ENCODE results near the gene FEZF2. TPM values are rescaled to one million over a fixed set of nuclear protein-coding genes. Genes with fewer than 3 reads are reported as not detected.

The FEZF2 gene
- total and polyA plus RNA-seq, 2 of the 13 experiments (the other 11 are each of a cell fraction or from before 2014, with no cell fraction given), result not detected

GRCh38 chr3:62392626-62393292 lies 19.4 kb upstream of the FEZF2 start (continued):
- TF ChIP-seq, protein P1, sequence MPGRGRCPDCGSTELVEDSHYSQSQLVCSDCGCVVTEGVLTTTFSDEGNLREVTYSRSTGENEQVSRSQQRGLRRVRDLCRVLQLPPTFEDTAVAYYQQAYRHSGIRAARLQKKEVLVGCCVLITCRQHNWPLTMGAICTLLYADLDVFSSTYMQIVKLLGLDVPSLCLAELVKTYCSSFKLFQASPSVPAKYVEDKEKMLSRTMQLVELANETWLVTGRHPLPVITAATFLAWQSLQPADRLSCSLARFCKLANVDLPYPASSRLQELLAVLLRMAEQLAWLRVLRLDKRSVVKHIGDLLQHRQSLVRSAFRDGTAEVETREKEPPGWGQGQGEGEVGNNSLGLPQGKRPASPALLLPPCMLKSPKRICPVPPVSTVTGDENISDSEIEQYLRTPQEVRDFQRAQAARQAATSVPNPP (CRISPR knock-in tag; IDR thresholded peaks at IDR 0.05), result no peak
- TF ChIP-seq RAD21 (CRISPR knock-in tag; IDR thresholded peaks at IDR 0.05), result no peak

DNA sequence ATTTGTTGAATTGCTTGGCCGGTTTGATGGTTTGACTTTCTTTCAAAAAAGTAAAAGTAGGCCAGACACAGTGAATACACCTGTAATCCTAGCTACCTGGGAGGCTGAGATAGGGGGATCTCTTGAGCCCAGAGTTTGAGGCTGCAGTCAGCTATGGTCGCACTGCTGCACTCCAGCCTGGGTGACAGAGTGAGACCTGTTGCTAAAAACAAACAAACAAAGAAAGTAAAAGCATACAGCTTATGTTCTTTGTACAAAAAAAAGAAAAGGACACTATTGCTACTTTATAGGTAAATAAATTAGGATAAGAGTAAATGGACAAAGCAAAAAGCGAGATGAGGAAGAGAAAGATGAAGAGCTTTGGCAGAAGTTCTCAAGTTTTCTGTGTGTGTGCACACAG lies 13.9 kb upstream of the FEZF2 start:
- H3K79me2 ChIP-seq (ENCODE audit: insufficient read depth, low read length), result no peaks in the 10 kb centered on the region
- no peak overlapping the region for H3K27ac ChIP-seq (ENCODE audit: extremely low read length, insufficient read depth, low read length)
- 8% methylated on average over 3 of the region's 3 CpGs for WGBS (ENCODE audit: low lambda C conversion rate)
- no peaks in the 10 kb centered on the region for H3K36me3 ChIP-seq (replicated peaks in 1 of 2; ENCODE audit: control insufficient read depth in 1 of 2, insufficient read depth in 2 of 2, low read length in 2 of 2)
- DNase-seq (ENCODE audit: low spot score) (no peak), FAIRE-seq (no peak), ATAC-seq (no peak)
- H3K27me3 ChIP-seq (ENCODE audit: control insufficient read depth in 1 of 2, insufficient read depth in 2 of 2, low read length in 2 of 2), result peaks cover 0 to 14% of the 10 kb centered on the region in 2 experiments; a peak in 2 of 5 replicates
- no peaks in the 10 kb centered on the region for H3K4me1 ChIP-seq (ENCODE audit: insufficient read depth, low read length)
- no peak overlapping the region for H3K4me3 ChIP-seq (replicated peaks in 1 of 3; ENCODE audit: insufficient read depth in 1 of 3, low read depth in 2 of 3, low read length in 3 of 3)
- H3K9me3 ChIP-seq (ENCODE audit: low read length), result no peaks in the 10 kb centered on the region
- no peaks in the 10 kb centered on the region for H4K20me1 ChIP-seq (ENCODE audit: insufficient read depth, low read length)
- no peak overlapping the region for H2AFZ ChIP-seq (ENCODE audit: low read length)
- POLR2A ChIA-PET, result no interaction called here
- no peak overlapping the region for H3K4me2 ChIP-seq (ENCODE audit: low read depth, low read length)
- H3K9ac ChIP-seq (ENCODE audit: insufficient read depth, low read depth, low read length), result no peak overlapping the region
- intact Hi-C loops (cut with micrococcal nuclease; ENCODE audit: unreplicated experiment), result no loop called here
- no TSS peak for BruUV-seq (replicated peaks)
- in situ Hi-C loops (cut with HindIII; ENCODE audit: extremely low pct_ligation_motif_present, low pct_unique_long_range_greater_than_20kb), result no loop called here
- CTCF ChIA-PET (ENCODE audit: low intra/inter-chr PET ratio, low total read pairs), result no interaction called here
- no peak for TF ChIP-seq ZNF124 (CRISPR knock-in tag; IDR thresholded peaks at IDR 0.05)
- TF ChIP-seq ZNF496 (CRISPR knock-in tag; IDR thresholded peaks at IDR 0.05; ENCODE audit: insufficient replicate concordance), result no peak
- no peak for TF ChIP-seq ZNF549 (CRISPR knock-in tag; IDR thresholded peaks at IDR 0.05)
- TF ChIP-seq U2AF1 (optimal IDR thresholded peaks at IDR 0.05; ENCODE audit: low read depth, low read length), result no peak
- no peak for TF ChIP-seq NR2F6 (IDR thresholded peaks at IDR 0.05)
- TF ChIP-seq NR2F6 (CRISPR knock-in tag; IDR thresholded peaks at IDR 0.05), result no peak
- no peak for TF ChIP-seq ZNF720 (CRISPR knock-in tag; IDR thresholded peaks at IDR 0.05)
- no peak for TF ChIP-seq NFE2L2 (IDR thresholded peaks at IDR 0.05; ENCODE audit: low read length)
- TF ChIP-seq, protein P2, sequence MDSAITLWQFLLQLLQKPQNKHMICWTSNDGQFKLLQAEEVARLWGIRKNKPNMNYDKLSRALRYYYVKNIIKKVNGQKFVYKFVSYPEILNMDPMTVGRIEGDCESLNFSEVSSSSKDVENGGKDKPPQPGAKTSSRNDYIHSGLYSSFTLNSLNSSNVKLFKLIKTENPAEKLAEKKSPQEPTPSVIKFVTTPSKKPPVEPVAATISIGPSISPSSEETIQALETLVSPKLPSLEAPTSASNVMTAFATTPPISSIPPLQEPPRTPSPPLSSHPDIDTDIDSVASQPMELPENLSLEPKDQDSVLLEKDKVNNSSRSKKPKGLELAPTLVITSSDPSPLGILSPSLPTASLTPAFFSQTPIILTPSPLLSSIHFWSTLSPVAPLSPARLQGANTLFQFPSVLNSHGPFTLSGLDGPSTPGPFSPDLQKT (CRISPR knock-in tag; IDR thresholded peaks at IDR 0.05; ENCODE audit: borderline replicate concordance), result no peak
- no peak for TF ChIP-seq HDAC1 (CRISPR knock-in tag; IDR thresholded peaks at IDR 0.05)
- no peak for TF ChIP-seq SAFB2 (CRISPR knock-in tag; IDR thresholded peaks at IDR 0.05; ENCODE audit: borderline replicate concordance, low read depth)
- no peak for TF ChIP-seq JUNB (CRISPR knock-in tag; IDR thresholded peaks at IDR 0.05; ENCODE audit: borderline replicate concordance)
- TF ChIP-seq ZNF329 (CRISPR knock-in tag; IDR thresholded peaks at IDR 0.05; ENCODE audit: low read depth), result no peak
- TF ChIP-seq, protein P3, sequence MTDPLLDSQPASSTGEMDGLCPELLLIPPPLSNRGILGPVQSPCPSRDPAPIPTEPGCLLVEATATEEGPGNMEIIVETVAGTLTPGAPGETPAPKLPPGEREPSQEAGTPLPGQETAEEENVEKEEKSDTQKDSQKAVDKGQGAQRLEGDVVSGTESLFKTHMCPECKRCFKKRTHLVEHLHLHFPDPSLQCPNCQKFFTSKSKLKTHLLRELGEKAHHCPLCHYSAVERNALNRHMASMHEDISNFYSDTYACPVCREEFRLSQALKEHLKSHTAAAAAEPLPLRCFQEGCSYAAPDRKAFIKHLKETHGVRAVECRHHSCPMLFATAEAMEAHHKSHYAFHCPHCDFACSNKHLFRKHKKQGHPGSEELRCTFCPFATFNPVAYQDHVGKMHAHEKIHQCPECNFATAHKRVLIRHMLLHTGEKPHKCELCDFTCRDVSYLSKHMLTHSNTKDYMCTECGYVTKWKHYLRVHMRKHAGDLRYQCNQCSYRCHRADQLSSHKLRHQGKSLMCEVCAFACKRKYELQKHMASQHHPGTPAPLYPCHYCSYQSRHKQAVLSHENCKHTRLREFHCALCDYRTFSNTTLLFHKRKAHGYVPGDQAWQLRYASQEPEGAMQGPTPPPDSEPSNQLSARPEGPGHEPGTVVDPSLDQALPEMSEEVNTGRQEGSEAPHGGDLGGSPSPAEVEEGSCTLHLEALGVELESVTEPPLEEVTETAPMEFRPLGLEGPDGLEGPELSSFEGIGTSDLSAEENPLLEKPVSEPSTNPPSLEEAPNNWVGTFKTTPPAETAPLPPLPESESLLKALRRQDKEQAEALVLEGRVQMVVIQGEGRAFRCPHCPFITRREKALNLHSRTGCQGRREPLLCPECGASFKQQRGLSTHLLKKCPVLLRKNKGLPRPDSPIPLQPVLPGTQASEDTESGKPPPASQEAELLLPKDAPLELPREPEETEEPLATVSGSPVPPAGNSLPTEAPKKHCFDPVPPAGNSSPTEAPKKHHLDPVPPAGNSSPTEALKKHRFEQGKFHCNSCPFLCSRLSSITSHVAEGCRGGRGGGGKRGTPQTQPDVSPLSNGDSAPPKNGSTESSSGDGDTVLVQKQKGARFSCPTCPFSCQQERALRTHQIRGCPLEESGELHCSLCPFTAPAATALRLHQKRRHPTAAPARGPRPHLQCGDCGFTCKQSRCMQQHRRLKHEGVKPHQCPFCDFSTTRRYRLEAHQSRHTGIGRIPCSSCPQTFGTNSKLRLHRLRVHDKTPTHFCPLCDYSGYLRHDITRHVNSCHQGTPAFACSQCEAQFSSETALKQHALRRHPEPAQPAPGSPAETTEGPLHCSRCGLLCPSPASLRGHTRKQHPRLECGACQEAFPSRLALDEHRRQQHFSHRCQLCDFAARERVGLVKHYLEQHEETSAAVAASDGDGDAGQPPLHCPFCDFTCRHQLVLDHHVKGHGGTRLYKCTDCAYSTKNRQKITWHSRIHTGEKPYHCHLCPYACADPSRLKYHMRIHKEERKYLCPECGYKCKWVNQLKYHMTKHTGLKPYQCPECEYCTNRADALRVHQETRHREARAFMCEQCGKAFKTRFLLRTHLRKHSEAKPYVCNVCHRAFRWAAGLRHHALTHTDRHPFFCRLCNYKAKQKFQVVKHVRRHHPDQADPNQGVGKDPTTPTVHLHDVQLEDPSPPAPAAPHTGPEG (CRISPR knock-in tag; IDR thresholded peaks at IDR 0.05), result no peak
- no peak for TF ChIP-seq IKZF4 (CRISPR knock-in tag; IDR thresholded peaks at IDR 0.05; ENCODE audit: borderline replicate concordance, low read depth, not compliant biosample characterization)
